ENCODE data around the gene GSDMA.

GRCh38 chr17:39994448-39994847, 31.6 kb downstream of the GSDMA start:
- TF ChIP-seq CTCF (IDR thresholded peaks at IDR 0.05; ENCODE audit: poor library complexity) (no peak), EZH2 (IDR thresholded peaks at IDR 0.05; ENCODE audit: borderline replicate concordance) (no peak), EZH2phosphoT487 (IDR thresholded peaks at IDR 0.05; ENCODE audit: low read depth, severe bottlenecking, unreplicated experiment) (no peak)
